OCI-LY1 (cell line): ENCODE results near the gene TTC12.

Source experiments
- CTCF ChIP-seq: fragments of 200-600 bp; sonication (generic), shearing (Covaris generic); IDR thresholded peaks from 2 replicates; pipeline ENCODE4 v1.5.1; 2017; ENCODE audit warnings: mild to moderate bottlenecking, antibody characterized with exemption, low read length, moderate library complexity, mixed read lengths
- EZH2 ChIP-seq: fragments of 200-600 bp; sonication (generic), shearing (Covaris generic); IDR thresholded peaks from 2 replicates; pipeline ENCODE4 v1.8.0; 2017; ENCODE audit warnings: borderline replicate concordance, mixed run types, mild to moderate bottlenecking, antibody characterized with exemption, low read length, moderate library complexity, mixed read lengths

GRCh38 chr11:113376156-113376555 lies 61.8 kb downstream of the TTC12 start:
- no peak for TF ChIP-seq CTCF
- TF ChIP-seq EZH2: no peak
